Measurements from ENCODE around the gene PLD1.
A peak's percentile ranks its signal among the peaks of the same experiment; 100 is the strongest.

The PLD1 gene

DNA sequence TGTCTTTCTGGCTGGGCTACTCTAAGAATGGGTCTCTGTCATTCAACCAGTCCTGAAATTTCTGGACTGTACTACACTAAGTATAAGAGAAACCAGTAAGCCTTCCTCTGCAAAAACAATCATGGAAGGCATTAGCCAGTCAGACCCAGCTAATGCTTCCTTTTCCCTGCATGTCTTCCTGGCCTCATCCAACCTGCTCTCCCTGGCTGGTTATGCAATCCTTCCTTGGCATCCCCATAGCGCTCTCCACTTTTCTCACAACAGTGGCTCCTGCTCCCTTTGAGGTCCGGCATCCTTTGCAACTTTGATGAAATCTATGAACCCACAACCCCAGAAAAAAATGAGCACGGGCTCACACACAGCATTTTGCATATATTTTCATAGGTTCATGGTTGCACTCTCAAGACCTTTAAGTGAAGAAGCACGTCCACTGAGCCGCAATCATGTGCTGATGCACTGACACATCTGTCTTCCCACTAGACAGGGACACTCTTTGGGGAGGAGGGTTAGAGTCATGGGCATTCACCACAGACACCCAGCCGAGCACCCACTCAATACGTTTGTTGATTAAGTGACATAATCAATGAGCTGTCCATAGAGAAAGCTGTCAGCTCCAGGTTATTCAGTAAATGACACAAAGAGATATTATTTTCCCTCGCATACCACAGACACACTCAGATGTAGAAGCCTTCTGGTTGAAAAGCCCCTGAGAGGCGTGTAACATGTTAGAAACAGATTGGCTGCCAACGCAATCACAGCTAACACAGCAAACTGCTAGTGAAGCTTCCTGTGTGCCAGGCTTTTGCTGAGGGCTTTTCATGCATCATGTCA, 66.7 kb downstream of the PLD1 start:
- no peak for DNase-seq (ENCODE audit: low read depth)

DNA sequence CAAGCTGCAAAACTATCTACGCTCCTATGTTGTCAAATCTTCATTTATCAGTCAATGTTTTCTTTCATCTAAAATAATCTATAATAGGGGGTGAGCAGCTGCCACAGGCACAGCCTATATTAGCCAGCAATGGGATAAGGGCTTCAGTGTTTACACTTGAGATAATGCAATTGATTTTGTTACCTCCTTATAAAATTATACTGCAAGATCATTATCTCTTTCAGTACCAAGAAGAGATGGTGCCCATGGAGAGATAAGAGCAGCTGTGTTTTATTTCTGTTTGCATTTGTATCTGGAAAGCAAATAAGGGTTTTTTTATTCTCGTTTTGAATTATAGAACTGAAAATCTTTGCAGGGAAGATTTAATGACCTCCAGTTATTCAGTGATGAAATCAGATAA, 68.9 kb downstream of the PLD1 start:
- no peak for DNase-seq (ENCODE audit: low read depth)

DNA sequence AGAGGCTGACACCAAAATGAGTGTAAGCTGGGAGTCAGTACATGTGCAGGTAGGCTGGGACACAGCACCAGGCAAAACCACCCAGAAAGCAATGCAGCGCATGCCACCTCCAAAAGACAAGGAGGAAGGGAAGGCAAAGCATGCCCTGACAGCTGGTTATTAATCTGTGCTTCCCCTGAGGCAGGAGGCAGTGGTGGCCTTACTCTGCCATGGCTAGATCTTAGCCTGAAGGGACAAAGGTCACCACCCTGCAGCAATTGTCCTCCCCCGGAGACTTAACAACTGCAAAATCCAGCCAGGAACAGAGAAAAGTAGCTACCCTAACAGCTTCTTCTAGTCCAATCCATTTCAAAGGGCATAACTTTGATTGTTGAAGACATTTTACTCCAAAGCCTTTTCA, 73.7 kb downstream of the PLD1 start:
- DNase-seq (ENCODE audit: low read depth): no peak

DNA sequence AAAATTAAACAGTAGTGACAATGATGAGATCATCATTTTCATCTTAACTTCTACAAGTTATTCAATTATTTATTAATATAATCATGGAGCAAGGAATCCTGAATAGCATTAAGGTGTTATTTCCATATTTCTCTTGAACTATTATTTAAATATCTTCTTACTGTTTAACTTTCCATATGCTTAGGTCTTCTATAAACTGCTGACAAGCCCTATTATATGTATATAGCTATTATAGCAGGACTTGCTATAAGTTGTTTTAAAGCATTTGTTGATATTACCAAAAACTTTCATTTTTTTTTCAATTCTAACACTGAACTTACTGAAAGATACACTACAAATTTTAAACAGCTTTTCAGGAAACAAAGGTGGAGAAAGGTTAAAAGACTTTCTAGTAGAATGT, 76.7 kb downstream of the PLD1 start:
- no peak for DNase-seq (ENCODE audit: low read depth)

DNA sequence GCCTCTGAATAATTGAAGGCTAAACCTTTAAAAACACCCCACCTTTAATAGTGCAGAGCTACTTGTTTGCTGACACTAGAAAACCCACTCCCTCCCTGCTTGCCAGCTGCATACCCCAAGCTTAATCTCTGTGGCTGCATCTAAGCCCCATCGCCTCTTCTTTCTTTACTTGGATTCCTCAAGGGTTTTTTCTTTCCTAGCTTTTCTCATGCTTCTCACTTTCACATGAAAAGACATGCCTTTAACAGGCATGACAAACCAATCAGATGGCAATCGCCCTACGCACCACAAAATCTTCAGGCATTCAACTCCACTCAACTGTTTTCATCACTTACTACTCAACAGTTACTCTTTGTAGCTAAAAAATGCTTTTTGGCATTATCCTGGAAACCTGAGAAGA, 77.5 kb downstream of the PLD1 start:
- DNase-seq (ENCODE audit: low read depth): no peak

DNA sequence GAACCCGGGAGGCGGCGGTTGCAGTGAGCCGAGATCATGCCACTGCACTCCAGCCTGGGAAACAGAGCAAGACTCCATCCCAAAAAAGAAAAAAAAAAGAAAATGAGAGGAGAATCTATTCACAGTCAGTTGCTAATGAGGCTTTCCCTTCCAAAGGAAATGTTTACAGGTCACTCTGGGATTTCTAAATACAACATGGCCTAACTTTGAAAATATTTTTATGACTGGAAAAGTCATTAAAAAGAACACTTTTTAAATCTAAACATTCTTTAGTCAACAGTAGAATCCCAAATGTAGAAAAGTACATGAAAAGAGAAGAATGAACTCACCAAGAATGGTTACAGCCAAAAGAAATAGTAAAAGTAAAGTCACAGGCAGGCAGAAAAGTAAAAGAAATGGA, 78.6 kb downstream of the PLD1 start:
- DNase-seq (ENCODE audit: low read depth): no peak

DNA sequence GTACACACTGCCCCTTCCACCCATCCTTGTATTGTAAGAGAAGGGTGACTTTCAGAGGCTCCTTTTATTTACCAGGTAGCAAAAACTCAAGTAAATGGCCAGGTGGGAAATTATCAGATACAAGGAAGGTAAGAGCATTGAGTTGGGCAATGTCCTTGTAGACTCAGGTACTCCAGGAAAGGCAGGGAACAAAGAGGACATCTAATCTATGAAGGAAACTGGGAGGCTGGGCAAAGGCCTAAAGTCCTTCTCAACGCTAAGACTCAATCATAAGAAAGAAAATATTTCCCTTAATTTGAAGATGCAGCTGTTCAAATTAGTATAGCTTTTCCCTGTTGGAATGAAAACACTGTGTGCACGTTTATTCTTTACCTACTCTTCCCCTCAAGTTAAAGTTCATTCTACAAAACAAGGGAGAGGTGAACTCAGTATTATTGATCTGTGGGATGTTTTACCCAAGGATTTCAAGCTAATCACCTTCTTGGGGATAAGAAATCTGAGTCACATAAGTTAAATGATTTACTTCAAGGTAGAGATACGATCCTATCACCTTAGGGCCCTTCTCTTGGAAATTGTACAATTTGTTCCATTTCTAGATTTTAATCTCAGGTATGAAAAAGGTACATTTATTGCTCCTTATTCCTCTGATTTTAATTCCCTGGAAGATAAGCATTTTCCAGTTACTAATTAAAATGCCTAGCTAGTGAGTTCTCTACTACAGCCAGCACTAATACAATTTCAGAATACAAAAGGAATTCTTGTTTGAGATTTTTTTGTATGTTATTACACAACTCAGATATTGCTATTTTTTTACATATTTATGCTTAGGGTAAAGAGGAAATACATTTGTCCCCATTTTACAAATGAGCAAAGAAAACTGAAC, 80.6 kb downstream of the PLD1 start:
- no peak for DNase-seq (ENCODE audit: low read depth)

DNA sequence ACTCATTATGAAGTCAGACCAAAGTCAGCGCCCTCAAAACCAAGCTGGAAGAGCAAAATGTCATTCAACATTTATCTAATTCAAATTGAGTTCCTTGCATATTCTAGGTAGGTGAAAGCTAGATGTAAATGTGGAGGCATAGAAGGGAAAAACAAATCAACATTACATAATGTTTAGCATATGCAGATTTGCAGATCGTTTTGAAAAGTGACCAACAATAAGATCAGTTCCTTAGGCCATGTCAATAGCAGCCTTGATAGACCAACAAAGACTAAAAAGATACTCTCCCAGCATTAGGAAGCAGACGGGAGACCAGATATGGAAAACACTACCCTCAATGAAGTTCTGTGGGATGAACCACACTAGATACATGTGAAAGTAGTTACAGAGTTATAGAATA, 83.0 kb downstream of the PLD1 start:
- no peak for DNase-seq (ENCODE audit: low read depth)

DNA sequence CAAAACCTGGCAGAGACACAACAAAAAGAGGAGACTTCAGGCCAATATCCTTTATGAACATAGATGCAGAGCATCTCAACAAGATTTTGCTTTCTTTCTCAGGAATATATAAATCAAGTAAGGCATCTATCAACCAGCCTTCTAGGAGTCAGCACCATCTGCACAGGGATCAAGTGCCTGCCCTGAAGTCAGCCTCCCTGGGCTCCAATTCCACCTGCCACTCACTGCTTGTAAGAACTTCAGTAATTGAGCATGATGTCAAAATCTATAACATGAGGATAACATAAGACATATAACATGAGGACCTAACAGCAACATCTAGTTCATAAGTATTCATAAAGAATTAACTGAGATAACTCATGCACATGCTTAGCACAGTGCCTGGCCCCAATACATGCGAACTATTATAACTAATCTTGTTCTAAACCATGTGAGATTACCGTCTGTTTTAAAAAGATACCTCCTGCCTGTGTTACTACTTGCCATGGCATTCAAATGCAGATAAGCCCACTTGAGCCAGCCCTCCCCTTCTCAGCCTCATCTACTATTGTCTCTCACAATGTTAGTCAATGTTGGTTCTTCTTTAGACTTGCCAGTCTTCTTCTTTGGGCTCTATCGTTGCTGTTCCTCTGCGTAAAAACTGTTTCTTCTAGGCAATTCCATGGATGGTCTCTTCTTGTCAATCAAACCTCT, 91.6 kb downstream of the PLD1 start:
- DNase-seq (ENCODE audit: low read depth): no peak

DNA sequence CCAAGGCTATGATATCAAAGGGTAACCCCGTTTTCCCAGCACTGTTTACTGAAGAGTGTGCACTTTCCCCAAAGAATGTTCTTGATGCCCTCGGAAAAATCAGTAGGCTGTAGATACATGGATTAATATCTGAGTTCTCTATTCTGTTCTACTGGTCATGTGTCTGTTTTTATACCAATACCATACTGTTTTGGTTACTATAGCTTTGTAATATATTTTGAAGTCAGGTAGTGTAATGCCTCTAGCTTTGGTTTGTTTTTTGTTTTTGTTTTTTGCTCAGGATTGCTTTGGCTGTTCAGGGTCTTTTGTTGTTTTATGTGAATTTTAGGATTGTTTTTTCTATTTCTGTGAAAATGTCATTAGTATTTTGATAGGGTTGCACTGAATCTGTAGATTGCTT, 95.1 kb downstream of the PLD1 start:
- DNase-seq (ENCODE audit: low read depth): no peak

DNA sequence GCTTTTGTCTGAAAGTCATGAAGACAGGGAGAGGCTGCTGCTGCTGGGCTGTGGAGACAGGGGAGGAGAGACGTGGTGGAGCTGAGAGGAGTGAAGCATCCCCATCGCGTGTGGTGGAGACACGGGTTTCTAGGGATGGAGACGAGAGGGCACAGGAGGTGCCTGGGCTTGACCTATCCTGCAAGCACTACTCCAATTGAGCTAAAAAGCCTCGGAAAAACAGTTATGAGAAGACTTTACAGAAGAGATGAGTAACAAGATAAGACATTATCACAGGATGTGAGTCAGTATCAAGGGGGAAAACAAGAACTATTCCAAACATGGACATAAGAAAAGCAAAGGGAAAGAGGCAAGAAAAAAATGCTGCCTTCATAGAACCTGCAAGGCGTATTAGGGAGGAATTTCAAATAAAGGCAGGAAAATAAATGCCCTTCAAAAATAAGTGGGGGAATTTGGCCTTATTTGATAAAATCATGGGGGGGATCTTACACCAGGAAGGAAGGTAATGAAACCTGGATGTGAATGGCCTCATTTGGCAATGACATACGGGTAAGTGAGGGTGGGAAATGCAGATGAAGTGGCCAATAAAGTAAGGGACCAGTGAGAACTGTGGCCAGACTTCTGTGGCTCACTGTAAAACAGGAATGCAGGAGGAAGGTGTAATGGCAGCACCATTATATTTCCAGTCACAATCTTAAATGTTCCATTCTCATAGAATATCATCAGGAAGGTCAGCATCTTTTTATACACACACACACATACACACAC, 97.9 kb downstream of the PLD1 start:
- DNase-seq (ENCODE audit: low read depth): peak; percentile 66

DNA sequence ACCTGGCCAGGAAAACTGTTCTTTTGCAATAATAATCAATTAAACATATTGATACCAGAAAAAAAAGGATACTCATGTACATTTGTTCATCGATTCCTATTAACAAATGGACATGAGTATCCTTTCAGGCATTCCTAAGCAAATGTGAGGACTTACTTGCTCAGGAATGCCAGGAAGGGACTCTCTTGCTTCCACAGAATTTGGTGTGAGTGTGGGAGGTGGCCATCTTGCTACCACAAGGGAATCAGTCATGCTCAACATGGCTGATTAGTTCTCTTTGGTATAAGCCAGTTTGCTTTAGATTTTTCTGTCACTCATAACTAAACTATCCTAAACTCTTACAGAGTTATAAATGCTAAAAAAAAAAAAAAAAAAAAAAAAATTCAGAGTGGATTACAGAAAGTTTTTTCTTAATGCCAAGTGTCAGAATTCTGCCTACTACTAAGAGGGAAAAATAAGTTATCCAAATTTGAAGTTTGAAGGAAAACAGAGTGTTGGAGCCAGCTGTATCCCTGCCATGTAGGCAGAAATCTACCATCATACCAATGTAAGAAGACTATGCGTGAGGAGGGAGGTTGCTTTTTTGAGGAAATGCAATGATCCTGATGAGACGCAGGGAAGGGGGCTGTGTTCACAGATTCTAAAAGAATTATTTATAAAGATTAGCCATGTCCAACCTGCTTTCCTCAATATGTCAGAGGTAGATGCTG, 98.7 kb downstream of the PLD1 start:
- DNase-seq (ENCODE audit: low read depth): peak; percentile 22

DNA sequence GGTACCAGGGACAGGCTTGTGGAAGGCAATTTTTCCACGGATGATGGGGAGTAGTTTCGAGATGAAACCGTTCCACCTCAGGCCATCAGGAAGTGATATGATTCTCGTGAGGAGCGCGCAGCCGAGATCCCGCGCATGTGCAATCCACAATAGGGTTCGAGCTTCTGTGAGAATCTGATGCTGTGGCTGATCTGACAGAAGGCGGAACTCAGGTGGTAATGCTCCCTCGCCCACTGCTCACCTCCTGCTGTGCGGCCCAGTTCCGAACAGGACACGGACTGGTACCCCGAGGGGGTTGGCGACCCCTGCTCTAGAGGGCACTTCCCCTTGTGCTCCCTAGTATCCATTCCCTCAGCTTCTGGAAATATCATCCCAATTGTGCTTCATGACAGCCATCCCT, 99.9 kb downstream of the PLD1 start:
- DNase-seq (ENCODE audit: low read depth): no peak

DNA sequence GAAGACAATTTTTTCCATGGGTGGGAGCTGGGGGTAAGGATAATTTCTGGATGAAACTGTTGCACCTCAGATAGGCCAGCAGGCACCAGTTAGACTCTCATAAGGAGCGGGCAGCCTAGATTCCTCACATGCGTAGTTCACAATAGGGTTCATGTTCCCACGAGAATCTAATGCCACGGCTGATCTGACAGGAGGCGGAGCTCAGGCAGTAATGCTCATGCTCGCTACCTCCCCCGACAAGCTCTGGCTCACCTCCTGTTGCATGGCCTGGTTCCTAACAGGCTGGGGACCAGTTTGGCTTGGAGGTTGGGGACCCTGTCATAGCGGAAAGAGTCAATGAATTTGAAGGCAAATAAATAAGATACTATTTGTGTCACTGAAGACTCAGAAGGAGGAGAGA, 105.5 kb downstream of the PLD1 start:
- DNase-seq (ENCODE audit: low read depth): no peak

DNA sequence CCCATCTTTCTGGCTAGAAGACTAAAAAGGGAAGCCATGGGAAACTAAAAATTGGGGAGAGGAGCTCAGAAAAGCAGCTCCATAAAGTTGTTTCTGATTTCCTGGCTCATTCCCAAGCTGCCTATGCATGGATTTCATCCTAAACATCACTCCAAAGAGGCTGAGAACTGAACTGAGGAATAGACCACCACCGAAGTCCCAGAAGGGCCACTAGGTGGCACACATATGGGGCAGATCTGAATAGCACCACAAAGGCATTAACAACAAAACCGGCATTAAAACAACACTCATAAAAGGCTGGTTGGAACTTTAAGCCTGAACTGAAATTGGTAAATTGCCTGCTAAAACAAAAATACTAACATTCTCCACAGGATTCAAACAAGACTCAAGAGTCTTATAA, 106.3 kb downstream of the PLD1 start:
- DNase-seq (ENCODE audit: low read depth): peak; percentile 66

DNA sequence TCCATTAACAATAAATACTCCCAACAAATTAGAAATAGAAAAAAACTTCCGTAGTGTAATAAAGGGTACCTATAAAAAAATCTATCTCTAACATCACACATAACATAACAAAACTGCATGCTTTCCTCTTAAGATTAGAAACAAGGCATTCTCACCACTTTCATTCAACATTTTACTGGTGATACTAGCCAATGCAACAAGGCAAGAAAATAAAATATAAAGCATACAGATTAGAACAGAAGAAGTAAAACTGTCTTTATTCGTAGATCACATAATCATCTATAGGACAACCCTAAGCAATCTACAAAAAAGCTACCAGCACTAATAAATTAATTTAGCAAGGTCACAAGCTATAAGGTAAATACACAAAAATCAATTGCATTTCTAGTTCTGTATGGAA, 107.1 kb downstream of the PLD1 start:
- no peak for DNase-seq (ENCODE audit: low read depth)

DNA sequence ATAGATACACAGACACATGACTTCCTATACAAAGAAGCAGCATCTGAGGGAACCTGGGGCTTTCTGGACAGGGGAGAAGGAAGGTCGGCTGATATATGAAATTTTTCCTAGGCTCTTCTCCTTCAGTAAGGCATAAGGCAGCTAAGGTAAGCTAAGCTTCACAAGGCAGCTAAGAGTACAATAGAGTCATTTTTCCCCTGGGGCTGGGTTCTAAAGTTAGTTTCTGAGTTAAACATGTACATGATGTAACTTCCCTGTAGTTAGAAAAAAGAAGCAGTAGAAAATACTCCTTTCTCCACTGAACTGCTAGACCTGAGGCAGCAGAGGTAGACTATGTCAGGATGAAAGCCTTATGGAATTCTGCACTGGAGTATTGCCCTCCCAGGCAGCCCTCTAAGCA, 109.6 kb downstream of the PLD1 start:
- no peak for DNase-seq (ENCODE audit: low read depth)

DNA sequence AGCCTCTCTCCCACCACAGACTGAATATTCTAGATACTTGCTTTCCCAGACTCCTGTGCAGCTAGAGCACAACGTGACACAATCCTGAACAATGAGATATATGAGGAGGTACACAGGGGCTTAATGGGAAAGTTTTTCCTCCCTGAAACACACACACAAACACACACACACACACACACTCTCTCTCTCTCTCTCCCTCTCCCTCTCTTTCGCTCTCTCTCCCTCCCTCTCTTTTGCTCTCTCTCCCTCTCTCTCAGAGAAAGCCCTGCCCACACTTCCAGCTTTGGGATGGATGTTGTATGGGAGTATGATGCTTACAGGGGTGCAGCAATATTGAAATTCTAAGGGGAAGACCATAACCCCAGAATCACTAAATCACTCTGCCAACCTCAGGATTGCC, 110.1 kb downstream of the PLD1 start:
- no peak for DNase-seq (ENCODE audit: low read depth)

DNA sequence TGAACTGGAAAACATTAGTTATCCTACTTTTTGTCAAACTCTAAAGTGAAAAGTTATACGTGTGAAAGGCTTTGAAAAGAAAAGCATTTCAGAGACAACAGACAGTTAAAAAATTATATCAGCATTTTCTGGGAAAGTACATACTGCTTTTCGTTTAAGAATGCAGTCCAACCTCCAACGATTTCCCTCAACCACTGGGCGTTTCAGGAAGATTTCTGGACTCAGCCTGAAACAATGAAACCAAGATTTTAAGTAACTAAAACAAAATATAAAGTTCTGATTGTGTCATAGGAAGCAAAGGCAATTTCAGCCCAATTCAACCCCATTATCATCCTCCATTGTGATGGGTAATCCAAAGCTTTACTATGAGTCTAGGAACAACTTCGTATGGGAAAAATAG, 110.7 kb downstream of the PLD1 start:
- DNase-seq (ENCODE audit: low read depth): no peak

DNA sequence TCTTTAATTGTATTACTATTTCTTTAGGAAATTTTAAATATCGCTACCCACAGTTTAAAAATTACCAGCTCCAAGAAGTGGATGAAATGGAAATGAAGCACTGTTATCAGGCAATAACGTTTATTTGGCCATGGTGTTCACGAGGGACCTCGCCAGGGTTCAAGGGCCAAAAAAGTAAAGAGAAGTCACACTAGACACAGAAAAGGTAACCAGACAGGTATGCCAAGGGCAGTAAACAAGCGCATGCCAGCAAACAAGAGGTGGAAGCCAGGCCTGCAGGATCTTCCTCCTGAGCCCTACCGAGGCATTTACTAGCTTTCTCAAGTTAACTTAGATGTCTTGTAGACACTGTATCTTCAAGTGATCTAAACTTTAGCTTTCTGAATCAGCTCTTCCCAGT, 113.5 kb downstream of the PLD1 start:
- no peak for DNase-seq (ENCODE audit: low read depth)

DNA sequence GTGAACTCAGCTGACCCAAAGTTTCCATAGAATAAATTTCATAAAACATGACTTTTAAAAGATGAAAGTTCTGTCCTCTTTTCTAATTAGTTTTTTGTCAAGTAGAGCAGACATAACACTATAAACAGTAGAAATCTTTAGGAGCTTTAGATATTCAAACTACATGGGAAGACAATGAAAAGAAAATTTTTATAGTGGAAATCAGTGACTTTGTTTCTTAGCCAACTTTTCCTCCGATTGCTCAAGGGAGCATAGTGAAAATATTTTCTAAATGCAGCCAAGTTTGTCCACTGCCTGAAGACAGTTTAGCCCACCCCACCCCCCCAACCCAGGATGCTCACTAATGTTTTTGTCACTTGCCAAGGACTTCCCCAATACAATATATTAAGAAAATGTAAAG, 114.9 kb downstream of the PLD1 start:
- DNase-seq (ENCODE audit: low read depth): no peak

All from ELR (cell line).